Psoas muscle (tissue), 8 donors: ENCODE measurements around the gene PARP12. TPM values are rescaled to one million over a fixed set of nuclear protein-coding genes. Genes with fewer than 3 reads are reported as not detected.

Experiments
- ATAC-seq, 4 donors: fragments of 200-7000 bp; cut with Tn5 transposase; one replicate each; pipeline ENCODE4 v1.9.1; 2020; ENCODE audit warnings: moderate library complexity in 3 of 4, mild to moderate bottlenecking in 2 of 4
- DNase-seq, 2 donors: peaks; one replicate each; pipeline ENCODE4 v3.0.0-alpha.2; 2020
- H3K27ac ChIP-seq: fragments of 200-600 bp; one replicate; pipeline ENCODE4 v1.8.0; 2022
- H3K27me3 ChIP-seq, 3 donors: fragments of 200-600 bp in 1 of 3; one replicate each; pipeline versions ENCODE4 v1.6.1 to v1.8.0; 2013 to 2022; ENCODE audit warnings: low read length in 2 of 3, mild to moderate bottlenecking in 2 of 3, moderate library complexity in 1 of 3; ENCODE audit not compliant: insufficient read depth in 3 of 3
- H3K36me3 ChIP-seq, 2 donors: fragments of 200-600 bp in 1 of 2; one replicate each; pipeline versions ENCODE4 v1.6.1 to v1.8.0; 2013 to 2022; ENCODE audit warnings: low read depth in 1 of 2, mild to moderate bottlenecking in 1 of 2, moderate library complexity in 1 of 2; ENCODE audit not compliant: insufficient read depth in 1 of 2
- H3K4me1 ChIP-seq: fragments of 200-600 bp; one replicate; pipeline ENCODE4 v1.8.0; 2022
- H3K4me3 ChIP-seq: fragments of 200-600 bp; one replicate; pipeline ENCODE4 v1.8.0; 2022; ENCODE audit warnings: mild to moderate bottlenecking
- H3K9me3 ChIP-seq: fragments of 200-600 bp; one replicate; pipeline ENCODE4 v1.8.0; 2022
- WGBS, 3 donors: extraction: QIAGEN DNeasy Blood & Tissue Kit; methylation state at CpG; one replicate each; pipeline versions ENCODE4 v1.1.6 to v1.1.7; 2013; 5-methylcytosine and 5-hydroxymethylcytosine counted together
- intact Hi-C, 2 donors: fragments of 100-400 bp; cut with DNase I; formaldehyde crosslinking; loops; one replicate each; pipeline versions ENCODE4 v1.11.0 to v1.14.2; 2022
- polyA plus RNA-seq, 3 donors: library from polyadenylated mRNA; stranded (reverse); fragments of 200-250 nt; gene quantifications; one replicate each; pipeline ENCODE4 v1.2.3, GENCODE V29; 2013
- total RNA-seq, 4 donors: library from RNA; stranded (reverse); fragmentation: NEBNext Ultra II Directional in 2 of 4; extraction: Animal tissue kit (Norgen Biotek cat#: 25700) in 2 of 4; gene quantifications; one replicate each; pipeline versions ENCODE4 v1.2.1 to v1.2.4, GENCODE V29; 2021 to 2023
- TF ChIP-seq, protein P1 (sequence below): fragments of 200-600 bp; IDR thresholded peaks from one replicate; pipeline ENCODE4 v1.8.0; 2022; ENCODE audit warnings: antibody characterized with exemption
- donor health status: healthy with polysubstance abuse.
- donor health status: DM: no; HTN: no; CAD: no; lungs with moderate emphysema.
- donor health status: Bipolar disorder and iron deficiency.
- donor health status: healthy.
- donor health status: DM: yes; HTN: yes; CAD: no.
- donor health status: DM: no; HTN: no; CAD: no.
- donor health status: DM: no; HTN: no; CAD: no.
- donor health status: DM: yes; HTN: yes; CAD: no.

The PARP12 gene
- total and polyA plus RNA-seq, 7 donors: 4.3 to 6.9 (median 5.2) TPM

DNA sequence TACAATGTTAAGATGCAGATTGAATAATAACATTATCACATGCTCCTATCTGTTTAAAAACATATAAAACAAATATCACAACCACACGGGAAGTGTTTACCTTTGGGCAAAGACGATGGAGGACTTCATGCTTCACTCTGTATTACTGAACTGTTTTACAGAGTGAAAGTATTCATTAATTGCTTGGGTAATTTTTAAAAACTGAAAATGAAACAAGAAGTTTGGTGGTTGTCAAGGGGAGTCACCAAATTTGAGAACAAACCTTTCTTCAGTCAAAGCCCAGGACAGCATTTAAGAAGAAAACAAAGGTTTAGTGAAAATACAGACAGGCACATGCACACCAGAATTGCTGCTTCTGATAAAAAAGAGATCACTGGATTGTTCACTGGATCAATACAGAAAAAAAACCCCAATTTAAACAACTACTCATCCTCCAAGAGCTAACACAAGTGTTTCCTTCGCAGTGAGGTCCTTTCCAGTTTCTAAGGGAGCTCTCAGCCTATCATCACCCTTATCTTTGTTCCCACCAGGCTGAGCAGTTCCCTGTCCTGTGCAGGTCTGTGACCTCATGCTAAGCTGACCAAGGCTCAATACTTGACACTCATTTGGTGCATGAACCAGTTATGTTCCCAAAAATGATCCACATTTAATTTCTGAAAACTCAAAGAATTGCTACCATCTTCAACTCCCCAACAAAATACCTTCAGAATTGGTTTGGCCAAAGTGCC is 8.8 kb downstream of the PARP12 start:
- H3K9me3 ChIP-seq: no peaks in the 10 kb centered on the region
- DNase-seq (no peak), ATAC-seq (no peak)
- 84 to 91% (median 87%) methylated on average over 3 of the region's 3 CpGs for whole genome bisulfite sequencing, 3 donors
- H3K4me3 ChIP-seq: no peak overlapping the region
- H3K27me3 ChIP-seq: no peaks in the 10 kb centered on the region
- H3K27ac ChIP-seq: no peak overlapping the region
- H3K36me3 ChIP-seq: peaks cover 0 to 6% of the 10 kb centered on the region in 2 donors
- no peaks in the 10 kb centered on the region for H3K4me1 ChIP-seq
- TF ChIP-seq, protein P1, sequence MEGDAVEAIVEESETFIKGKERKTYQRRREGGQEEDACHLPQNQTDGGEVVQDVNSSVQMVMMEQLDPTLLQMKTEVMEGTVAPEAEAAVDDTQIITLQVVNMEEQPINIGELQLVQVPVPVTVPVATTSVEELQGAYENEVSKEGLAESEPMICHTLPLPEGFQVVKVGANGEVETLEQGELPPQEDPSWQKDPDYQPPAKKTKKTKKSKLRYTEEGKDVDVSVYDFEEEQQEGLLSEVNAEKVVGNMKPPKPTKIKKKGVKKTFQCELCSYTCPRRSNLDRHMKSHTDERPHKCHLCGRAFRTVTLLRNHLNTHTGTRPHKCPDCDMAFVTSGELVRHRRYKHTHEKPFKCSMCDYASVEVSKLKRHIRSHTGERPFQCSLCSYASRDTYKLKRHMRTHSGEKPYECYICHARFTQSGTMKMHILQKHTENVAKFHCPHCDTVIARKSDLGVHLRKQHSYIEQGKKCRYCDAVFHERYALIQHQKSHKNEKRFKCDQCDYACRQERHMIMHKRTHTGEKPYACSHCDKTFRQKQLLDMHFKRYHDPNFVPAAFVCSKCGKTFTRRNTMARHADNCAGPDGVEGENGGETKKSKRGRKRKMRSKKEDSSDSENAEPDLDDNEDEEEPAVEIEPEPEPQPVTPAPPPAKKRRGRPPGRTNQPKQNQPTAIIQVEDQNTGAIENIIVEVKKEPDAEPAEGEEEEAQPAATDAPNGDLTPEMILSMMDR: no peak
- intact Hi-C loops: no loop called here

- H3K4me1 ChIP-seq: no peaks in the 10 kb centered on the region
- H3K9me3 ChIP-seq: no peaks in the 10 kb centered on the region
- peaks cover 0 to 3% of the 10 kb centered on the region in 2 donors for H3K36me3 ChIP-seq
- no peaks in the 10 kb centered on the region for H3K27me3 ChIP-seq
- DNase-seq (no peak), ATAC-seq (no peak)
- H3K4me3 ChIP-seq: no peak overlapping the region
- H3K27ac ChIP-seq: no peak overlapping the region
- intact Hi-C loops: no loop called here
- TF ChIP-seq, protein P1: no peak
These were observed 10.9 kb downstream of the PARP12 start for GRCh38 chr7:140051820-140052219.

DNA sequence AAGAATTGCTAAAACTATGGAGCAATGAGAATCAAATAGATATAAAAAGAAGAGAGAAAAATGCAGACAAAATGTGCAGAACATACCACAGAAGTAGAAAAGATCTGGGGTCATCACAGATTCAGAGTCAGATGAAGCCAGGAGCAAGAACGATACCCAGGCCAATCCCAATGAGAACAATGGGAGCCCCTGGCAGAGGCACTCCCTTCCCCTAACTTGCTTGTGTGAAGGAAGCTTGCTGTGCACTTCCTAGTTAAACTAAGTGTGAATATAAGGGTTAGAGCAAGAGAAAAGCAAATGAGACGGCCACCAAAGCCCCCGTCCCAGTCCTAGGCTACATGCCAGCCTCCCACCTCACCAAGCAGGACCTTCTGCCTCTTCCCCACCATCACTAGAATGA is 12.7 kb downstream of the PARP12 start:
- intact Hi-C loops: no loop called here
- Histone ChIP-seq H3K27ac (no peak overlapping the region), H3K4me1 (no peaks in the 10 kb centered on the region), H3K36me3 (peaks cover 0 to 15% of the 10 kb centered on the region in 2 donors), H3K4me3 (no peak overlapping the region), H3K9me3 (no peaks in the 10 kb centered on the region), H3K27me3 (peaks cover 0 to under 1% (median 0%) of the 10 kb centered on the region in 3 donors)
- TF ChIP-seq, protein P1: no peak
- ATAC-seq: no peak
- DNase-seq: no peak
- 57 to 74% (median 62%) methylated on average over 3 of the region's 3 CpGs for WGBS, 3 donors

- ATAC-seq (no peak), DNase-seq (no peak)
- Histone ChIP-seq H3K4me1 (no peaks in the 10 kb centered on the region), H3K27ac (no peak overlapping the region), H3K27me3 (peaks cover 0 to 2% (median 0%) of the 10 kb centered on the region in 3 donors), H3K4me3 (no peak overlapping the region), H3K36me3 (peaks cover 0 to 21% of the 10 kb centered on the region in 2 donors), H3K9me3 (no peaks in the 10 kb centered on the region)
- intact Hi-C loops: no loop called here
- TF ChIP-seq, protein P1: no peak
- 53 to 67% (median 56%) methylated on average over 5 of the region's 5 CpGs for WGBS, 3 donors
These were observed 13.3 kb downstream of the PARP12 start for GRCh38 chr7:140049339-140050024.
